Retina (tissue), 1 donor: ENCODE data around the gene FLACC1.
"Not testable (repeated sequence)": the region's sequence is repeated elsewhere in the genome, so short reads cannot be mapped to it uniquely, and the experiment has no call there.

Experiments
- DNase-seq: peaks from one replicate; pipeline ENCODE4 v3.0.0-alpha.2; 2016

The FLACC1 gene

GRCh38 chr2:201357221-201357620 is at the start of gene FLACC1:
FLACC1 (minus strand) TSS chr2:201357345; CDS start chr2:201351404, 5,941 bp downstream.
- DNase-seq, result no peak

DNA sequence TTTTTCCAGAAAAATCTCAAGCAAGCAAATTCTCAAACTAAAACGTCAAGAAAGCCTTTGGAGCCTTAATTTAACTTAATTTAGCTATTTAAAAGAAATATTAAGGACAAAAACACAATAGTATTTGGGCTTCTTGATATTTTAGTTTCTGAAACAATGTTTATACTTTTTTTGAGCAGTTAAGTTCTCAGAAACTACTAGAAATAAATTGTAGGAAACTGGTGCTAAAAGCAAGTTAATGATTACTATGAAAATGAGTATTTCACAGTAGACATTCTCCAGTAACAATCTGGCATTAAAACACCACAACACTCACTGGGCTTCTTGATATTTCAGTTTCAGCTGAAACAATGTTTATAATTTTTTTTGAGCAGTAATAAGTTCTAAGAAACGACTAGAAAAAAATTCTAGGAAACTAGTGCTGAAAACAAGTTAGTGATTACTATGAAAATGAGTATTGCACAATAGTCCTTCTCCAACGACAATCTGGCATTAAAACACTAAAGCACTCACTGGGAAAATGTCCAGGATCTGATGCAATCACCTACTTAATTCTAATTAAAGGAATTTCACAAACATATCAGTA is 49.0 kb upstream of the FLACC1 start:
- no peak for DNase-seq

DNA sequence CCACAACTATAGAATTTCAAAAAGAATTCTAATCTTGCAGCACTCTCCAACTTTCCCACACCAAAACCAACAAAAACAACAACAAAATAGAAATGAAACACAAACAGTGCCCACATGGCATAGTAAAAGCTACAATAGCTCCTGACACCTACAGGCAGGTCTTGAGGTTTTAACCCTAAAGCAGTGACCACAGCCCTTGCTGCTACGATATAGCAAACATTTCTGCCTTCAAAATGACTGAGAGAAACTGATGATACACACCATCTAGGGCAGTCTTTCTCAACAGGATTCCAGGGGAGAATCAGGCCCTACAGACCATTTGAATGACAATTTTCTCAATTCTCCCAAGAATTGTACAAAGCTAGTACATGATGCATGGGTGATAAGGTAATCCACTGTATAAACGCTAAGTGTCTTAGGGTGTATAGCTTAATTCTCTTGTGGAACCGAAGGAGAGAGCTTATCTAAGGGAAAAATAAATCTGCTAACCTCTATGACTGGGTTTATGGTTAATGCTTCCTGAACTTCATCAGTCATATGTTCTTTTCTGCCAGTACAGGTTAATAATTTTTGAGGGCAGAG is 47.6 kb upstream of the FLACC1 start:
- DNase-seq, result no peak

GRCh38 chr2:201403880-201404279 is 46.7 kb upstream of the FLACC1 start:
- no peak for DNase-seq

- DNase-seq, result no peak
These were observed 45.8 kb upstream of the FLACC1 start for GRCh38 chr2:201402651-201403562.

DNA sequence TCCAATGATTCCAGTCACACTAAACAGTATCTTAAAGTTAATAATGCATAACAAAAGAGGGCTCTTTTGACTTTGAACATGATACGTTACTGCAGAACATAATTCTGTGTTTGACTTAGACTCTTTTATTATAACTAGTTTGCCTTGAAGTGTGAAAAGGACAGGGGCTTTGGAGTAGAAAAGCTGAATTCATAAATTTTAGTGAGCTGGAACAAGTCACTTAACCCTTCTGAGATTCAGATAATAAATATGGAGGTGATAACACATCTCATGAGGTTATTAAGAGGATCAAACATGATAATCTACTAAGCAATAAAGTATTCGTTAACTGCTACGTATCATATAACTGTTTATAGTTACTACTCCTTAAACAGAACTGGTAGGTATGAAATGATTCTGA is 44.7 kb upstream of the FLACC1 start:
- no peak for DNase-seq

- no peak for DNase-seq
These were observed 39.5 kb upstream of the FLACC1 start for GRCh38 chr2:201396595-201396994.

GRCh38 chr2:201383136-201383535 is 26.0 kb upstream of the FLACC1 start:
- no peak for DNase-seq

DNA sequence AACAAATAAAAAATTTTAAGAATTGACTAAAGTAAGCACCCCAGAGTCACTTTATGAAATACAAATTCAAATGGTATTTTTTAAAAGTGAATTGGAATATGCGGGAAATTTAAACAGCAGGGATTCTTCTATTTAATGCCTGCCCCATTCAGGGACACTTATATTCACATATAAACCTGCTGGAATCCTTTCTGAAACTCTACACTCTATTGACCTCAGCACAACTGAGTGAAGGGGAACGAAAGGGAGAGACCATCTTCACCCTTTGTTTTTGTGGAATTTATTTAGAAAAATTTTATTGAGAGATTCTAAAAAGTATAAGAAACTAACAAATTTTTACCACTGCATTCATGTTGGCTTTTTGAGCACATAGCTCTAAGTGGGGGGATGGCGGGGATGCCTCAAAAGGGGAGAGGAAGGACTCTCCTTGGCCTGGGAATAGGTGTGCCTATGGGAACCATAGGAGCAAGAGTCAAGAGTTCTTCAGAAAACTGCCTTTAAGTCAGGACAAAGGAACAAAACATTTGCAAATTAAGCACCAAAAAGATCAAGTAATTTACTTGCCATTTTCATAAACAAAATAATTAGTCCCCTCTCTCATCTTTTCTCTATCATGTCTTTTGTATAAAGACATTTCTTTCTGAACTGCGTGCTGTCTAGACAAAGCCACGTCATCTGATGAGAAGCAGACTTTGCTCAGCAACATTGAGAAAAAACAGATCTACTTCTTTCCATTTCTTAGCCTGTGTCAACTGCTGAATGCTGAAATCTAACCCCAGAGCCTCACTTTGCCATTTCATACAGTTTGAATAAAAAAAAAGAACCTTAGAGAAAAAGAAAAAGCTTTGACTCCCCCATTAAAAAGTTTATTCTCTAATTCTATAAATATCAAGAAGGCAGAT is 21.6 kb upstream of the FLACC1 start:
- DNase-seq, result no peak

GRCh38 chr2:201377218-201377617 is 20.1 kb upstream of the FLACC1 start:
- no peak for DNase-seq

- no peak for DNase-seq
These were observed 12.6 kb upstream of the FLACC1 start for GRCh38 chr2:201369775-201370174.

DNA sequence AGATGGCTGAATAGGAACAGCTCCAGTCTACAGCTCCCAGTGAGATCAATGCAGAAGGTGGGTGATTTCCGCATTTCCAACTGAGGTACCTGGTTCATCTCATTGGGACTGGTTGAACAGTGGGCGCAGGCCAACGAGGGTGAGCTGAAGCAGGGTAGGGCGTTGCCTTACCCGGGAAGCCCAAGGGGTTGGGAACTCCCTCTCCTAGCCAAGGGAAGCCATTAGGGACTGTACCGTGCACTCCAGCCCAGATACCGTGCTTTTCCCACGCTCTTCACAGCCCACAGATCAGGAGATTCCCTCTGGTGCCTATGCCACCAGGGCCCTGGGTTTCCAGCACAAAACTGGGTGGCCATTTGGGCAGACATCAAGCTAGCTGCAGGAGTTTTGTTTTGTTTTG is 12.2 kb upstream of the FLACC1 start:
- not testable (repeated sequence) for DNase-seq

DNA sequence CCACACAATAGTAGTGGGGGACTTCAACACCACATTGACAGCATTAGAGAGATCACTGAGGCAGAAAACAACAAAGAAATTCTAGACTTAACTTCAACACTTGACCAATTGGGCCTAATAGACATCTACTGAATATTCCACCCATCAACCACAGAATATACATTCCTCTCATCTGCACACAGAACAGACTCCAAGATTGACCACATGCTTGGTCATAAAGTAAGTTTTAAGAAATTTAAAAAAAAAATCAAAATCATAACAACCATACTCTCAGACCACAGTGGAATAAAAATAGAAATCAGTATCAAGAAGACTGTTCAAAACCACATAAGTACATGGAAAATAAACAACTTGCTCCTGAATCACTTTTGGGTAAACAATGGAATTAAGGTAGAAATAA is 9.0 kb upstream of the FLACC1 start:
- no peak for DNase-seq

DNA sequence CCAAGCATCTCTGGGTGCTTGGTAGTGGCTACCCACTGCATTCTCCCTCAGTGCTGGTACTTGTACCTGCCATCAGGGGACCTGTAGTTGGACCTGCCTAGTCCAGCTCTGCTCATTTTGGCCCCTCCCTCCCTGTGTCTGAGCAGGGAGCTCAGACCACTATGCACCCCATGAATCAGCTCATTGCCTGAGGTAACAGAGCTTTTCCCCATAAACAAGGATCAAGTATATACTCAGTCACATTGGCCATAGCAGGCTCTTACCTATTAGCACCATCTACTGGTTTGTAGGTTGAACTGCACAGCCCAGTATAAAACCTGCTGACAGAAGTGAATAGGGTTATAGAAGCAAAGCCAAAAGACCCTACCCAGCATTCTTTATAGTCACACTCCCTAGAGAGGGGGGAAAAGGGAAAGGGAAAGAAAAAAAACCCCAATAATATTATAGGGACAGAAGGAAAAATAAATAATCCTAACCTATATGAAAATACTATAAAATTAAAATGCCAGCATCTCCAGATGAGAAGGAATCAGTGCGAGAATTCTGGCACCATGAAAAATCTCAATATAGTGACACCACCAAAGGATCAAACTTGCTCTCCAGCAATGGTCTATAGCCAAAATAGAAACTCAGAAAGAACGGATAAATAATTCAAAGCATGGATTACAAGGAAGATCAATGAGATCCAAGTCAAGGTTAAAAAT is 6.9 kb upstream of the FLACC1 start:
- no peak for DNase-seq

GRCh38 chr2:201362396-201362795 is 5.3 kb upstream of the FLACC1 start:
- DNase-seq, result no peak

DNA sequence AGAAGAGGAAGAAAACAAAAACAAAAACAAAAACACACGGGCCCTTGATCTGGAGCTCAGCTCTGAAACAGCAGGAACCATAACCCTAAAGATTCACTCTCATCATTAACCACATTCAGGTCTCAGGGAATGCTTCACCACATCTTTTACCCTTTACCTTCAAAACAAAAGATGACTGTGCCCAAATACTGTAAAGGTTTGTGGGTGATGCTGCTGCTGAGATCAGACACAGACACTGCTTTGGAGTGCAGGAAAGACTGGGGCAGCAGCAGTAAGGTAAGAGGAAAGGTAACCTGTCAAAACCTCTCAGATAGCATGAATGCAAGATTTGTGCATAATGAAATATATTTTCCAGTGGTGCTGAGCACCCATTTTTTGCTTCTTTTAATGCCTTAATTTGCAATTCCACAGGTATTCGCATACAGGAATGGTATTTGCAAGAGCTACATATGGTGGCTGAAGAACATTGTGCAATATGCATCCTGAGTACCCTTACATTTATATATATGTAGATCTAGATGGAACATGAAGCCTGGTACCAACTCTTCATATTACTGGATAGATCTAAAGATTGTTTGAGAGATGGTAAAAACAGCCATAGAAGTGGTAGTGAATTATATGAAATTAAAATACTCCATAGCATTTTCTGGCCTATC is 4.1 kb upstream of the FLACC1 start:
- DNase-seq, result no peak

GRCh38 chr2:201360256-201360655 is 3.1 kb upstream of the FLACC1 start:
- DNase-seq, result no peak

- DNase-seq, result no peak
These were observed 1.5 kb upstream of the FLACC1 start for GRCh38 chr2:201358684-201359083.

GRCh38 chr2:201353116-201353515 is 4.0 kb downstream of the FLACC1 start:
- DNase-seq, result no peak

DNA sequence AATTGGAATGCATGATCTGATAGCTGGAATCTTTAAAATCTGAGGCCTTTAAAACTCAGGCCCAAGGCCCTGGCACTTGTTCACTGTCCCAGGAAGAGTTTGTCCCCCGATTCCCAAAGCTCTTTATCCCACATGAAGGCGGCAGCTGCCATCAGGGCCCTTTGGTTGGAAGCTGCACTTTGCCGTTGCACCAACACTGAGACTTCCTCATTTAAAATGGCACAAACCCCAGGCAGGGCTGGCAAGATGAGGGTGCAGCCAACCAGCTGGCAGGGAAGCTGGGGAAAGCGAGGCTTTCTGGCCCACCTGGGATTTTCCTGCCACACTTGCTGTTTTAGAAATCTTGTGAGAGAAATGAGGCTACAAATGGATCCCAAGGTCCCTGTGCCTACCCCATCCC is 6.3 kb downstream of the FLACC1 start:
- DNase-seq, result no peak

- DNase-seq, result no peak
These were observed 7.5 kb downstream of the FLACC1 start for GRCh38 chr2:201349601-201350000.

- no peak for DNase-seq
These were observed 8.4 kb downstream of the FLACC1 start for GRCh38 chr2:201348758-201349157.
